H9 (cell line): ENCODE measurements around the gene ACACA. TPM values are rescaled to one million over a fixed set of nuclear protein-coding genes. Genes with fewer than 3 reads are reported as not detected.

Source experiments
- DNase-seq: peaks from one replicate; pipeline ENCODE4 v3.0.0-alpha.2; 2017
- H2AFZ ChIP-seq: one replicate; pipeline ENCODE4 v1.6.1; 2013; ENCODE audit warnings: mild to moderate bottlenecking, low read length, control low read depth, moderate library complexity
- H2AK5ac ChIP-seq: 2 replicates; pipeline ENCODE4 v1.6.1; 2013; ENCODE audit warnings: low read length, control low read depth, mixed read lengths; ENCODE audit not compliant: insufficient read length
- H2BK120ac ChIP-seq: one replicate; pipeline ENCODE4 v1.6.1; 2013; ENCODE audit warnings: low read depth, mild to moderate bottlenecking, low read length, control low read depth, inconsistent platforms; ENCODE audit not compliant: poor library complexity, severe bottlenecking
- H2BK12ac ChIP-seq: 2 replicates; pipeline ENCODE4 v1.6.1; 2013; ENCODE audit warnings: low read length, control low read depth, mixed read lengths, low read depth; ENCODE audit not compliant: insufficient read length
- H2BK15ac ChIP-seq: 2 replicates; pipeline ENCODE4 v1.6.1; 2013; ENCODE audit warnings: low read depth, low read length, control low read depth
- H2BK20ac ChIP-seq: one replicate; pipeline ENCODE4 v1.6.1; 2013; ENCODE audit warnings: low read depth, mild to moderate bottlenecking, low read length, control low read depth, inconsistent platforms; ENCODE audit not compliant: poor library complexity, severe bottlenecking
- H2BK5ac ChIP-seq: 2 replicates; pipeline ENCODE4 v1.6.1; 2013; ENCODE audit warnings: low read length, control low read depth, mixed read lengths; ENCODE audit not compliant: insufficient read length
- H3K14ac ChIP-seq: 2 replicates; pipeline ENCODE4 v1.6.1; 2013; ENCODE audit warnings: low read length, control low read depth; ENCODE audit not compliant: insufficient read depth
- H3K18ac ChIP-seq: 2 replicates; pipeline ENCODE4 v1.6.1; 2013; ENCODE audit warnings: low read depth, mild to moderate bottlenecking, mixed read lengths, low read length, control low read depth; ENCODE audit not compliant: insufficient read length
- H3K23ac ChIP-seq: 2 replicates; pipeline ENCODE4 v1.6.1; 2013; ENCODE audit warnings: low read length, control low read depth, mixed read lengths, low read depth; ENCODE audit not compliant: insufficient read length
- H3K23me2 ChIP-seq: 2 replicates; pipeline ENCODE4 v1.6.1; 2013; ENCODE audit warnings: low read depth, mild to moderate bottlenecking, mixed read lengths, low read length, control low read depth; ENCODE audit not compliant: insufficient read length, poor library complexity, severe bottlenecking
- H3K27ac ChIP-seq: 2 replicates; pipeline ENCODE4 v1.5.1; 2013; ENCODE audit warnings: low read length, control low read depth, mixed read lengths, low read depth; ENCODE audit not compliant: insufficient read length
- H3K27me3 ChIP-seq: 2 replicates; pipeline ENCODE4 v1.6.1; 2013; ENCODE audit warnings: low read length, control low read depth, inconsistent platforms; ENCODE audit not compliant: insufficient read depth
- H3K4ac ChIP-seq: 2 replicates; pipeline ENCODE4 v1.6.1; 2013; ENCODE audit warnings: low read depth, mild to moderate bottlenecking, control low read depth, inconsistent platforms, low read length, moderate library complexity
- H3K4me1 ChIP-seq: 2 replicates; pipeline ENCODE4 v1.6.1; 2013; ENCODE audit warnings: low read length, control low read depth, inconsistent platforms; ENCODE audit not compliant: insufficient read depth
- H3K4me2 ChIP-seq: 2 replicates; pipeline ENCODE4 v1.6.1; 2013; ENCODE audit warnings: low read length, control low read depth, mixed read lengths; ENCODE audit not compliant: insufficient read length, insufficient read depth
- H3K56ac ChIP-seq: 2 replicates; pipeline ENCODE4 v1.6.1; 2013; ENCODE audit warnings: low read depth, mild to moderate bottlenecking, mixed read lengths, low read length, control low read depth; ENCODE audit not compliant: insufficient read length
- H3K79me1 ChIP-seq: 2 replicates; pipeline ENCODE4 v1.6.1; 2013; ENCODE audit warnings: low read depth, mild to moderate bottlenecking, moderate library complexity, low read length, control low read depth, inconsistent platforms; ENCODE audit not compliant: insufficient read depth, poor library complexity, severe bottlenecking
- H3K79me2 ChIP-seq: 2 replicates; pipeline ENCODE4 v1.6.1; 2013; ENCODE audit warnings: low read length, control low read depth, inconsistent platforms; ENCODE audit not compliant: insufficient read depth
- H3K9ac ChIP-seq: 2 replicates; pipeline ENCODE4 v1.6.1; 2013; ENCODE audit warnings: low read length, control low read depth, mixed read lengths; ENCODE audit not compliant: insufficient read length; ENCODE audit errors: extremely low read depth
- H3K9me3 ChIP-seq: one replicate; pipeline ENCODE4 v1.6.1; 2013; ENCODE audit warnings: low read depth, low read length, inconsistent platforms; ENCODE audit not compliant: control insufficient read depth
- H3T11ph ChIP-seq: one replicate; pipeline ENCODE4 v1.6.1; 2013; ENCODE audit warnings: mild to moderate bottlenecking, low read length, control low read depth, inconsistent platforms
- H4K20me1 ChIP-seq: one replicate; pipeline ENCODE4 v1.6.1; 2013; ENCODE audit not compliant: control insufficient read depth, insufficient read length, insufficient read depth
- H4K5ac ChIP-seq: 2 replicates; pipeline ENCODE4 v1.6.1; 2013; ENCODE audit warnings: low read depth, mild to moderate bottlenecking, mixed read lengths, low read length, control low read depth; ENCODE audit not compliant: insufficient read length
- H4K8ac ChIP-seq: replicated peaks from 2 replicates; pipeline ENCODE4 v1.6.1; 2013; ENCODE audit warnings: low read length, control low read depth, mixed read lengths, low read depth; ENCODE audit not compliant: insufficient read length
- H4K91ac ChIP-seq: 2 replicates; pipeline ENCODE4 v1.6.1; 2013; ENCODE audit warnings: low read depth, mild to moderate bottlenecking, moderate library complexity, mixed read lengths, low read length, control low read depth; ENCODE audit not compliant: insufficient read length
- H3K27ac Mint-ChIP-seq, 3 experiments: 2 replicates in 2 of 3; 3 replicates in 1 of 3; pipeline ENCODE4 v1.8.0; 2020 to 2021; ENCODE audit warnings: mixed read lengths in 3 of 3, mild to moderate bottlenecking in 1 of 3, moderate library complexity in 1 of 3
- H3K27me3 Mint-ChIP-seq: 2 replicates; pipeline ENCODE4 v1.8.0; 2021; ENCODE audit warnings: low read depth, mild to moderate bottlenecking, moderate library complexity, mixed read lengths
- H3K36me3 Mint-ChIP-seq, 3 experiments: 2 replicates in 2 of 3; 3 replicates in 1 of 3; pipeline ENCODE4 v1.8.0; 2020 to 2021; ENCODE audit warnings: low read depth in 3 of 3, mixed read lengths in 3 of 3; ENCODE audit not compliant: insufficient read depth in 1 of 3
- H3K4me1 Mint-ChIP-seq, 2 experiments: 2 replicates each; pipeline ENCODE4 v1.8.0; 2020; ENCODE audit warnings: mixed read lengths in 2 of 2
- H3K4me3 Mint-ChIP-seq, 2 experiments: 2 replicates in 1 of 2; 3 replicates in 1 of 2; pipeline ENCODE4 v1.8.0; 2020 to 2021; ENCODE audit warnings: mild to moderate bottlenecking in 2 of 2, mixed read lengths in 2 of 2, moderate library complexity in 1 of 2
- H3K9me3 Mint-ChIP-seq, 2 experiments: 2 replicates in 1 of 2; 3 replicates in 1 of 2; pipeline ENCODE4 v1.8.0; 2020; ENCODE audit warnings: mild to moderate bottlenecking in 2 of 2, mixed read lengths in 2 of 2, moderate library complexity in 1 of 2
- CTCF ChIP-seq: fragments of 200-600 bp; sonication (generic); conservative IDR thresholded peaks from 3 replicates; pipeline ENCODE4 v1.8.0; 2021; ENCODE audit warnings: antibody characterized with exemption, mild to moderate bottlenecking
- WGBS: extraction: QIAGEN DNeasy Blood & Tissue Kit; methylation state at CpG from one replicate; pipeline ENCODE4 v1.1.7; 2013; ENCODE audit warnings: missing lambda C conversion rate, low lambda C conversion rate, mixed read lengths; ENCODE audit not compliant: insufficient read length; ENCODE audit errors: extremely low coverage; 5-methylcytosine and 5-hydroxymethylcytosine counted together
- total RNA-seq: library from RNA; stranded (reverse); gene quantifications from 2 replicates; pipeline ENCODE4 v1.2.1, GENCODE V29; 2021

ACACA gene
- total RNA-seq, 1 experiment from 2014 or later, result 135 TPM

- Histone ChIP-seq H2BK20ac (no peak overlapping the region), H4K91ac (no peak overlapping the region), H3K23ac (no peak overlapping the region), H3K18ac (no peak overlapping the region), H3K27ac (no peak overlapping the region), H2BK120ac (no peak overlapping the region), H3K79me2 (no peaks in the 10 kb centered on the region), H2AFZ (no peak overlapping the region), H3K9me3 (no peaks in the 10 kb centered on the region), H4K20me1 (no peaks in the 10 kb centered on the region), H3K14ac (no peak overlapping the region), H3K23me2 (peaks cover 3% of the 10 kb centered on the region), H3K4me1 (peaks cover 28% of the 10 kb centered on the region), H4K8ac (no peak overlapping the region), H2BK5ac (no peak overlapping the region), H3K9ac (no peak overlapping the region), H3K56ac (no peak overlapping the region), H2AK5ac (no peak overlapping the region), H3T11ph (no peak overlapping the region), H3K79me1 (no peaks in the 10 kb centered on the region), H2BK15ac (no peak overlapping the region), H3K4me2 (no peak overlapping the region), H2BK12ac (no peak overlapping the region), H3K4ac (no peak overlapping the region), H3K27me3 (no peaks in the 10 kb centered on the region; the same call in 1 of the 2 replicates), H4K5ac (no peak overlapping the region)
- Mint-ChIP-seq H3K36me3 (peaks cover 4 to 29% (median 4%) of the 10 kb centered on the region in 3 experiments; a peak in 6 of 7 replicates), H3K4me1 (peaks cover 52 to 54% of the 10 kb centered on the region in 2 experiments), H3K9me3 (peaks cover 0 to 5% of the 10 kb centered on the region in 2 experiments; a peak in 2 of 5 replicates), H3K27ac (peak overlapping the region; percentile 30 to 95 (median 95); a peak in 6 of 7 replicates), H3K4me3 (no peak overlapping the region), H3K27me3 (no peaks in the 10 kb centered on the region; the same call in 1 of the 2 replicates)
- DNase-seq, result no peak
- no CpG with 5 or more reads among the region's 10 CpGs for WGBS
- no peak for TF ChIP-seq CTCF
Observed at GRCh38 chr17:37068266-37068665, 338.4 kb downstream of the ACACA start.
